ENCODE results near the gene MEAK7. TPM values are rescaled to one million over a fixed set of nuclear protein-coding genes. Genes with fewer than 3 reads are reported as not detected.

MEAK7 gene
- polyA plus RNA-seq, 4 donors, result 18.6 to 19.5 (median 19.0) TPM

Other genes with a start within 250 kb of the MEAK7 start
- gene WFDC1, start 209.8 kb downstream of the MEAK7 start, polyA plus RNA-seq (ENCODE audit: insufficient read length in 4 of 4), result 1 to 10 TPM; 2.4 to 5.0 (median 3.7) TPM
- 1 to 10 TPM in 2 of 4 donors, under 1 TPM in 2; 0.27 to 2.1 (median 1.0) TPM for gene ATP2C2, start 136.1 kb downstream of the MEAK7 start, polyA plus RNA-seq (ENCODE audit: insufficient read length in 4 of 4)
- gene COTL1, start 113.4 kb upstream of the MEAK7 start, polyA plus RNA-seq (ENCODE audit: insufficient read length in 4 of 4), result 100 to 1,000 TPM in 3 of 4 donors, 10 to 100 TPM in 1; 65.9 to 144 (median 141) TPM
- 10 to 100 TPM; 21.1 to 31.9 (median 24.8) TPM for gene KLHL36, start 143.9 kb upstream of the MEAK7 start, polyA plus RNA-seq (ENCODE audit: insufficient read length in 4 of 4)
- gene USP10, start 195.3 kb upstream of the MEAK7 start, polyA plus RNA-seq (ENCODE audit: insufficient read length in 4 of 4), result 100 to 1,000 TPM in 3 of 4 donors, 10 to 100 TPM in 1; 82.5 to 140 (median 122) TPM